KOPT-K1 (cell line): ENCODE results near the gene SERF2.

ENCODE experiments used
- H3K27ac ChIP-seq: fragments of 200-600 bp; sonication (generic); 2 replicates; pipeline ENCODE4 v1.5.1; 2016; ENCODE audit warnings: antibody characterized with exemption, mild to moderate bottlenecking, low read depth, low read length; ENCODE audit not compliant: poor library complexity, severe bottlenecking
- H3K36me3 ChIP-seq: fragments of 200-600 bp; sonication (generic); 2 replicates; pipeline ENCODE4 v1.5.1; 2017; ENCODE audit warnings: antibody characterized with exemption, mild to moderate bottlenecking, low read length, moderate library complexity; ENCODE audit not compliant: insufficient read depth
- H3K9me3 ChIP-seq: fragments of 200-600 bp; sonication (generic); 2 replicates; pipeline ENCODE4 v1.5.1; 2017; ENCODE audit warnings: antibody characterized with exemption, low read length, mild to moderate bottlenecking; ENCODE audit not compliant: insufficient read depth, poor library complexity, severe bottlenecking

SERF2 gene

GRCh38 chr15:43776718-43777266 lies 15.3 kb upstream of the SERF2 start, which contains the start of gene ELL3:
Gene ELL3, minus strand, starts transcription at chr15:43776966. Its CDS starts 65 bp downstream, at chr15:43776901.
- Histone ChIP-seq H3K9me3 (no peaks in the 10 kb centered on the region), H3K27ac (peak within 1 kb of the TSS; percentile 80), H3K36me3 (peaks cover 23% of the 10 kb centered on the region)

GRCh38 chr15:43777267-43777914 lies 14.7 kb upstream of the SERF2 start:
- H3K27ac ChIP-seq, result peak overlapping the region; percentile 80
- peaks cover 17% of the 10 kb centered on the region for H3K36me3 ChIP-seq

GRCh38 chr15:43779016-43779415 lies 13.1 kb upstream of the SERF2 start:
- H3K9me3 ChIP-seq, result no peaks in the 10 kb centered on the region
- peaks cover 1% of the 10 kb centered on the region; the same call in 1 of the 2 replicates for H3K36me3 ChIP-seq
- no peak overlapping the region for H3K27ac ChIP-seq

More at GRCh38 chr15:43777267-43777914, 14.7 kb upstream of the SERF2 start:
- H3K9me3 ChIP-seq, result no peaks in the 10 kb centered on the region

- peaks cover 13% of the 10 kb centered on the region for H3K36me3 ChIP-seq
- H3K9me3 ChIP-seq, result no peaks in the 10 kb centered on the region
- H3K27ac ChIP-seq, result no peak overlapping the region
Measured at GRCh38 chr15:43789409-43789808, 2.7 kb upstream of the SERF2 start.

- Histone ChIP-seq H3K27ac (peak overlapping the region; percentile 95), H3K36me3 (peaks cover 40% of the 10 kb centered on the region), H3K9me3 (no peaks in the 10 kb centered on the region)
Measured at GRCh38 chr15:43792761-43793476, 799 bp downstream of the SERF2 start.

GRCh38 chr15:43793647-43794046 lies 1.5 kb downstream of the SERF2 start:
- H3K27ac ChIP-seq, result peak overlapping the region; percentile 95
- no peaks in the 10 kb centered on the region for H3K9me3 ChIP-seq
- H3K36me3 ChIP-seq, result peaks cover 45% of the 10 kb centered on the region

GRCh38 chr15:43794269-43795037 lies 2.3 kb downstream of the SERF2 start:
- Histone ChIP-seq H3K27ac (no peak overlapping the region), H3K9me3 (no peaks in the 10 kb centered on the region), H3K36me3 (peaks cover 54% of the 10 kb centered on the region)

GRCh38 chr15:43795197-43795596 lies 3.1 kb downstream of the SERF2 start:
- Histone ChIP-seq H3K9me3 (no peaks in the 10 kb centered on the region), H3K36me3 (peaks cover 60% of the 10 kb centered on the region), H3K27ac (no peak overlapping the region)

- no peaks in the 10 kb centered on the region for H3K9me3 ChIP-seq
- H3K27ac ChIP-seq, result no peak overlapping the region
- peaks cover 60% of the 10 kb centered on the region for H3K36me3 ChIP-seq
Measured at GRCh38 chr15:43795997-43796396, 3.9 kb downstream of the SERF2 start.

- Histone ChIP-seq H3K9me3 (no peaks in the 10 kb centered on the region), H3K36me3 (peaks cover 63% of the 10 kb centered on the region), H3K27ac (no peak overlapping the region)
Measured at GRCh38 chr15:43796566-43796965, 4.4 kb downstream of the SERF2 start.

- H3K9me3 ChIP-seq, result no peaks in the 10 kb centered on the region
- H3K36me3 ChIP-seq, result peaks cover 76% of the 10 kb centered on the region
- peak overlapping the region; percentile 72 for H3K27ac ChIP-seq
Measured at GRCh38 chr15:43799209-43799944, 7.3 kb downstream of the SERF2 start.

- H3K27ac ChIP-seq, result peak within 1 kb of the TSS; percentile 72
- H3K36me3 ChIP-seq, result peaks cover 76% of the 10 kb centered on the region
- no peaks in the 10 kb centered on the region for H3K9me3 ChIP-seq
Measured at GRCh38 chr15:43799945-43800285, 7.8 kb downstream of the SERF2 start, which contains the start of gene SERINC4. Gene SERINC4, minus strand, starts transcription at chr15:43800220. Its CDS starts 234 bp downstream, at chr15:43799986.

- Histone ChIP-seq H3K27ac (peak within 1 kb of the TSS; percentile 72), H3K36me3 (peaks cover 76% of the 10 kb centered on the region), H3K9me3 (no peaks in the 10 kb centered on the region)
Measured at GRCh38 chr15:43800286-43801141, 8.4 kb downstream of the SERF2 start, which contains the start of gene HYPK. Gene HYPK, plus strand, starts transcription at chr15:43800599. Its CDS starts 24 bp downstream, at chr15:43800623.
